A549 (cell line): ENCODE data around the gene TAAR8.

Experiments
- CEBPB ChIP-seq, 2 experiments: fragments of >200 bp in 1 of 2; sonication (Bioruptor Twin) in 1 of 2; formaldehyde crosslinking in 1 of 2; IDR thresholded peaks; 2 replicates each; pipeline ENCODE4 v1.6.1; 2012 to 2016
- EP300 ChIP-seq, 2 experiments: fragments of >200 bp; sonication (Bioruptor Twin); formaldehyde crosslinking; IDR thresholded peaks; 2 replicates in 1 of 2; 3 replicates in 1 of 2; pipeline ENCODE4 v1.6.1; 2016 to 2017
- ESRRA ChIP-seq: fragments of 150-350 bp; IDR thresholded peaks from 2 replicates; pipeline ENCODE4 v1.6.1; 2014; ENCODE audit warnings: mild to moderate bottlenecking, low read length, borderline replicate concordance
- POLR2A ChIP-seq: IDR thresholded peaks from 2 replicates; pipeline ENCODE4 v1.6.1; 2012; ENCODE audit warnings: mild to moderate bottlenecking, low read length
- POLR2AphosphoS2 ChIP-seq: conservative IDR thresholded peaks from 2 replicates; pipeline ENCODE4 v1.6.1; 2012; ENCODE audit warnings: low read length, improper control_type of control experiment, inconsistent platforms
- RFX5 ChIP-seq: fragments of 450-650 bp; IDR thresholded peaks from 2 replicates; pipeline ENCODE4 v1.7.1; 2014; ENCODE audit warnings: antibody characterized with exemption, mild to moderate bottlenecking, moderate library complexity
- SMC3 ChIP-seq: fragments of >200 bp; sonication (Bioruptor Twin); formaldehyde crosslinking; IDR thresholded peaks from 3 replicates; pipeline ENCODE4 v1.6.1; 2018; ENCODE audit warnings: inconsistent platforms
- SREBF2 ChIP-seq: fragments of 450-650 bp; IDR thresholded peaks from 2 replicates; pipeline ENCODE4 v1.6.1; 2014; ENCODE audit warnings: mild to moderate bottlenecking, moderate library complexity
- ZFP36 ChIP-seq: fragments of 450-650 bp; IDR thresholded peaks from 2 replicates; pipeline ENCODE4 v1.6.1; 2014; ENCODE audit warnings: borderline replicate concordance; ENCODE audit not compliant: partially characterized antibody
- TF ChIP-seq, protein P1 (sequence below): fragments of >200 bp; sonication (Bioruptor Twin); formaldehyde crosslinking; IDR thresholded peaks from 3 replicates; pipeline ENCODE4 v1.5.1; 2016
- TF ChIP-seq, protein P2 (sequence below): IDR thresholded peaks from 2 replicates; pipeline ENCODE4 v1.6.1; 2012; ENCODE audit warnings: low read depth, borderline replicate concordance
- TF ChIP-seq, protein P3 (sequence below): fragments of 200-600 bp; sonication (generic); IDR thresholded peaks from 2 replicates; pipeline ENCODE4 v1.6.1; 2016; ENCODE audit warnings: antibody characterized with exemption, mild to moderate bottlenecking, moderate library complexity
- TF ChIP-seq, protein P4 (sequence below): fragments of 150-350 bp; IDR thresholded peaks from 2 replicates; pipeline ENCODE4 v1.6.1; 2014; ENCODE audit warnings: low read depth, mild to moderate bottlenecking, low read length
- TF ChIP-seq, protein P5 (sequence below): IDR thresholded peaks from 2 replicates; pipeline ENCODE4 v1.6.1; 2012

DNA sequence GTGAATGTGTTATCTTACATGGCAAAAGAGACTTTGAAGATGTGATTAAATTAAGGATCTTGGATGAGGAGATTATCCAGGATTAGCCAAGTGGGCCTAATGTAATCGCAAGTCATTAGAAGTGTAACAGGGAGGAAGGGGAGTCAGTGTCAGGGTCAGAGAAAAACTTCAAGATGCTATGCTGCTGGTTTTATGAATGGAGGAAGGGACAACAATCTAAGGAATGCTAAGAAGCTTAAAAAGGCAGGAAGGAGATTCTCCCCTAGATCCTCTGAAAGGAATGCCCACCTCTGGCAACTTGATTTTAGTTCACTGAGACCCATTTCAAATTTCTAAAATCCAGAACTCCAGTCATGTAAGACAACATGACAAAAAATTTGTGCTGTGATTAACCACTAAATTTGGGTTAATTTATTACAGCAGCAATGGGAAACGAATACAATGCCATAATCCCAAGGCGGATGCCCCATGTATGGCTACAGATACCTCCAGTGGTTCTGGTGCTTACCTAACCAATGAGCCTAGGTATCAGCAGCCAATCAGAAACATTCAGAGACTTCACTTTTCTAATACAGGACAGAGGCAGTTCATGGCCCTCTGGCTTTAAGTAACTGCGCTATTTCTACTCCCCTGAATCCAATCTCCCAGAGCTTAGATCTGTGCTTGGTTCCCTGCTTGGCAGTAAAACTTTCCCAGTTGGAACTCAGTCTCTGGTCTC is 3.6 kb upstream of the TAAR8 start:
- TF ChIP-seq, protein P1, sequence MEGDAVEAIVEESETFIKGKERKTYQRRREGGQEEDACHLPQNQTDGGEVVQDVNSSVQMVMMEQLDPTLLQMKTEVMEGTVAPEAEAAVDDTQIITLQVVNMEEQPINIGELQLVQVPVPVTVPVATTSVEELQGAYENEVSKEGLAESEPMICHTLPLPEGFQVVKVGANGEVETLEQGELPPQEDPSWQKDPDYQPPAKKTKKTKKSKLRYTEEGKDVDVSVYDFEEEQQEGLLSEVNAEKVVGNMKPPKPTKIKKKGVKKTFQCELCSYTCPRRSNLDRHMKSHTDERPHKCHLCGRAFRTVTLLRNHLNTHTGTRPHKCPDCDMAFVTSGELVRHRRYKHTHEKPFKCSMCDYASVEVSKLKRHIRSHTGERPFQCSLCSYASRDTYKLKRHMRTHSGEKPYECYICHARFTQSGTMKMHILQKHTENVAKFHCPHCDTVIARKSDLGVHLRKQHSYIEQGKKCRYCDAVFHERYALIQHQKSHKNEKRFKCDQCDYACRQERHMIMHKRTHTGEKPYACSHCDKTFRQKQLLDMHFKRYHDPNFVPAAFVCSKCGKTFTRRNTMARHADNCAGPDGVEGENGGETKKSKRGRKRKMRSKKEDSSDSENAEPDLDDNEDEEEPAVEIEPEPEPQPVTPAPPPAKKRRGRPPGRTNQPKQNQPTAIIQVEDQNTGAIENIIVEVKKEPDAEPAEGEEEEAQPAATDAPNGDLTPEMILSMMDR: no peak
- TF ChIP-seq SMC3 (no peak), POLR2A (no peak), EP300 (IDR thresholded peaks at IDR 0.05) (no peak), POLR2AphosphoS2 (no peak), SREBF2 (no peak), ESRRA (no peak), CEBPB (IDR thresholded peaks at IDR 0.05) (no peak), RFX5 (no peak), ZFP36 (no peak)
- TF ChIP-seq, protein P2, sequence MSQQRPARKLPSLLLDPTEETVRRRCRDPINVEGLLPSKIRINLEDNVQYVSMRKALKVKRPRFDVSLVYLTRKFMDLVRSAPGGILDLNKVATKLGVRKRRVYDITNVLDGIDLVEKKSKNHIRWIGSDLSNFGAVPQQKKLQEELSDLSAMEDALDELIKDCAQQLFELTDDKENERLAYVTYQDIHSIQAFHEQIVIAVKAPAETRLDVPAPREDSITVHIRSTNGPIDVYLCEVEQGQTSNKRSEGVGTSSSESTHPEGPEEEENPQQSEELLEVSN: no peak
- TF ChIP-seq, protein P3, sequence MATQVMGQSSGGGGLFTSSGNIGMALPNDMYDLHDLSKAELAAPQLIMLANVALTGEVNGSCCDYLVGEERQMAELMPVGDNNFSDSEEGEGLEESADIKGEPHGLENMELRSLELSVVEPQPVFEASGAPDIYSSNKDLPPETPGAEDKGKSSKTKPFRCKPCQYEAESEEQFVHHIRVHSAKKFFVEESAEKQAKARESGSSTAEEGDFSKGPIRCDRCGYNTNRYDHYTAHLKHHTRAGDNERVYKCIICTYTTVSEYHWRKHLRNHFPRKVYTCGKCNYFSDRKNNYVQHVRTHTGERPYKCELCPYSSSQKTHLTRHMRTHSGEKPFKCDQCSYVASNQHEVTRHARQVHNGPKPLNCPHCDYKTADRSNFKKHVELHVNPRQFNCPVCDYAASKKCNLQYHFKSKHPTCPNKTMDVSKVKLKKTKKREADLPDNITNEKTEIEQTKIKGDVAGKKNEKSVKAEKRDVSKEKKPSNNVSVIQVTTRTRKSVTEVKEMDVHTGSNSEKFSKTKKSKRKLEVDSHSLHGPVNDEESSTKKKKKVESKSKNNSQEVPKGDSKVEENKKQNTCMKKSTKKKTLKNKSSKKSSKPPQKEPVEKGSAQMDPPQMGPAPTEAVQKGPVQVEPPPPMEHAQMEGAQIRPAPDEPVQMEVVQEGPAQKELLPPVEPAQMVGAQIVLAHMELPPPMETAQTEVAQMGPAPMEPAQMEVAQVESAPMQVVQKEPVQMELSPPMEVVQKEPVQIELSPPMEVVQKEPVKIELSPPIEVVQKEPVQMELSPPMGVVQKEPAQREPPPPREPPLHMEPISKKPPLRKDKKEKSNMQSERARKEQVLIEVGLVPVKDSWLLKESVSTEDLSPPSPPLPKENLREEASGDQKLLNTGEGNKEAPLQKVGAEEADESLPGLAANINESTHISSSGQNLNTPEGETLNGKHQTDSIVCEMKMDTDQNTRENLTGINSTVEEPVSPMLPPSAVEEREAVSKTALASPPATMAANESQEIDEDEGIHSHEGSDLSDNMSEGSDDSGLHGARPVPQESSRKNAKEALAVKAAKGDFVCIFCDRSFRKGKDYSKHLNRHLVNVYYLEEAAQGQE: no peak
- TF ChIP-seq, protein P4, sequence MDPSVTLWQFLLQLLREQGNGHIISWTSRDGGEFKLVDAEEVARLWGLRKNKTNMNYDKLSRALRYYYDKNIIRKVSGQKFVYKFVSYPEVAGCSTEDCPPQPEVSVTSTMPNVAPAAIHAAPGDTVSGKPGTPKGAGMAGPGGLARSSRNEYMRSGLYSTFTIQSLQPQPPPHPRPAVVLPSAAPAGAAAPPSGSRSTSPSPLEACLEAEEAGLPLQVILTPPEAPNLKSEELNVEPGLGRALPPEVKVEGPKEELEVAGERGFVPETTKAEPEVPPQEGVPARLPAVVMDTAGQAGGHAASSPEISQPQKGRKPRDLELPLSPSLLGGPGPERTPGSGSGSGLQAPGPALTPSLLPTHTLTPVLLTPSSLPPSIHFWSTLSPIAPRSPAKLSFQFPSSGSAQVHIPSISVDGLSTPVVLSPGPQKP: no peak
- TF ChIP-seq, protein P5, sequence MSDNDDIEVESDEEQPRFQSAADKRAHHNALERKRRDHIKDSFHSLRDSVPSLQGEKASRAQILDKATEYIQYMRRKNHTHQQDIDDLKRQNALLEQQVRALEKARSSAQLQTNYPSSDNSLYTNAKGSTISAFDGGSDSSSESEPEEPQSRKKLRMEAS: no peak
